ENCODE results near the gene BAIAP2.

- TF ChIP-seq CTCF (IDR thresholded peaks at IDR 0.05) (no peak), POLR2A (IDR thresholded peaks at IDR 0.05) (no peak), POLR2AphosphoS5 (IDR thresholded peaks at IDR 0.05) (no peak), EP300 (IDR thresholded peaks at IDR 0.05) (no peak)
These were observed 31.1 kb upstream of the BAIAP2 start for GRCh38 chr17:81003711-81004475.
